IMR-90 (cell line): ENCODE data around the gene RNF151. TPM values are rescaled to one million over a fixed set of nuclear protein-coding genes. Genes with fewer than 3 reads are reported as not detected.

Experiments
- ATAC-seq: fragments of 200-7000 bp; cut with Tn5 transposase; 2 replicates; pipeline ENCODE4 v1.9.1; 2020; ENCODE audit warnings: low read depth, mild to moderate bottlenecking, moderate library complexity
- BruUV-seq: library from RNA; stranded (reverse); fragments of 400-500 nt; replicated peaks from 2 replicates; lab custom pipeline; 2021; lab: Mats Ljungman, UMichigan
- CTCF ChIA-PET: fragments of 300-600 bp; formaldehyde crosslinking; extraction: SDS; loops from one replicate; lab custom pipeline; 2021; ENCODE audit warnings: antibody characterized with exemption; lab: Yijun Ruan, JAX
- POLR2A ChIA-PET: fragments of 300-600 bp; sonication (Branson Sonifier 250); formaldehyde crosslinking; loops from one replicate; lab custom pipeline; 2022; ENCODE audit warnings: antibody characterized with exemption; ENCODE audit not compliant: unreplicated experiment; lab: Charles Lee
- DNase-seq: peaks from one replicate; pipeline ENCODE4 v3.0.0; 2013
- H2AFZ ChIP-seq: replicated peaks from 2 replicates; pipeline ENCODE3; 2013; ENCODE audit warnings: low read length, mild to moderate bottlenecking; ENCODE audit not compliant: poor library complexity
- H2AK5ac ChIP-seq: 2 replicates; pipeline ENCODE4 v1.6.1; 2013; ENCODE audit warnings: low read depth, low read length, inconsistent platforms
- H2AK9ac ChIP-seq: replicated peaks from 2 replicates; pipeline ENCODE3; 2013; ENCODE audit warnings: mild to moderate bottlenecking, low read depth, low read length, moderate library complexity; ENCODE audit not compliant: poor library complexity
- H2BK120ac ChIP-seq: 2 replicates; pipeline ENCODE4 v1.6.1; 2013; ENCODE audit warnings: low read depth, low read length, inconsistent platforms
- H2BK15ac ChIP-seq: 3 replicates; pipeline ENCODE4 v1.6.1; 2013; ENCODE audit warnings: low read depth, low read length, inconsistent platforms
- H2BK20ac ChIP-seq: 2 replicates; pipeline ENCODE4 v1.6.1; 2013; ENCODE audit warnings: low read depth, mild to moderate bottlenecking, inconsistent platforms, low read length, moderate library complexity
- H2BK5ac ChIP-seq: 2 replicates; pipeline ENCODE4 v1.6.1; 2013; ENCODE audit warnings: mild to moderate bottlenecking, low read depth, low read length, inconsistent platforms; ENCODE audit not compliant: poor library complexity, severe bottlenecking
- H3K14ac ChIP-seq: replicated peaks from 2 replicates; pipeline ENCODE4 v1.6.1; 2013; ENCODE audit warnings: low read depth, low read length, inconsistent platforms
- H3K18ac ChIP-seq: 2 replicates; pipeline ENCODE4 v1.6.1; 2013; ENCODE audit warnings: low read depth, low read length, control low read depth
- H3K23ac ChIP-seq: 2 replicates; pipeline ENCODE4 v1.6.1; 2013; ENCODE audit warnings: low read depth, low read length, inconsistent platforms
- H3K27ac ChIP-seq: 2 replicates; pipeline ENCODE4 v1.5.1; 2013; ENCODE audit warnings: mild to moderate bottlenecking, control low read depth, low read length; ENCODE audit not compliant: insufficient read depth
- H3K27me3 ChIP-seq: 2 replicates; pipeline ENCODE4 v1.6.1; 2013; ENCODE audit warnings: low read length; ENCODE audit not compliant: control insufficient read depth, insufficient read depth
- H3K36me3 ChIP-seq: 2 replicates; pipeline ENCODE4 v1.6.1; 2013; ENCODE audit warnings: low read length, mixed read lengths; ENCODE audit not compliant: control insufficient read depth, insufficient read depth
- H3K4ac ChIP-seq: 2 replicates; pipeline ENCODE4 v1.6.1; 2013; ENCODE audit warnings: low read depth, low read length, inconsistent platforms
- H3K4me1 ChIP-seq: 2 replicates; pipeline ENCODE4 v1.6.1; 2013; ENCODE audit warnings: low read length, mixed read lengths; ENCODE audit not compliant: control insufficient read depth, insufficient read depth
- H3K4me2 ChIP-seq: 2 replicates; pipeline ENCODE4 v1.6.1; 2013; ENCODE audit warnings: low read depth, mild to moderate bottlenecking, control low read depth, low read length, moderate library complexity
- H3K4me3 ChIP-seq: 2 replicates; pipeline ENCODE4 v1.5.1; 2013; ENCODE audit warnings: low read depth, mild to moderate bottlenecking, control low read depth, low read length, moderate library complexity; ENCODE audit not compliant: insufficient read depth
- H3K56ac ChIP-seq: 2 replicates; pipeline ENCODE4 v1.6.1; 2013; ENCODE audit warnings: low read length, inconsistent platforms; ENCODE audit not compliant: insufficient read depth; ENCODE audit errors: extremely low read depth
- H3K79me1 ChIP-seq, 2 experiments: 2 replicates each; pipeline ENCODE4 v1.6.1; 2013; ENCODE audit warnings: low read length in 2 of 2, inconsistent platforms in 1 of 2, low read depth in 1 of 2
- H3K9ac ChIP-seq: 2 replicates; pipeline ENCODE4 v1.6.1; 2013; ENCODE audit warnings: low read depth, low read length, control low read depth
- H3K9me1 ChIP-seq: 2 replicates; pipeline ENCODE4 v1.6.1; 2013; ENCODE audit warnings: low read length, inconsistent platforms; ENCODE audit not compliant: insufficient read depth
- H3K9me3 ChIP-seq: 2 replicates; pipeline ENCODE4 v1.6.1; 2013; ENCODE audit warnings: low read length; ENCODE audit not compliant: control insufficient read depth, insufficient read depth
- H4K20me1 ChIP-seq: 2 replicates; pipeline ENCODE4 v1.6.1; 2013; ENCODE audit warnings: low read length, inconsistent platforms; ENCODE audit not compliant: insufficient read depth
- H4K5ac ChIP-seq: 2 replicates; pipeline ENCODE4 v1.6.1; 2013; ENCODE audit warnings: mild to moderate bottlenecking, low read depth, low read length, control low read depth
- H4K8ac ChIP-seq, 2 experiments: 2 replicates each; pipeline ENCODE4 v1.6.1; 2013; ENCODE audit warnings: low read depth in 2 of 2, low read length in 2 of 2, control low read depth in 1 of 2, inconsistent platforms in 1 of 2
- H4K91ac ChIP-seq: 2 replicates; pipeline ENCODE4 v1.6.1; 2013; ENCODE audit warnings: low read depth, low read length, inconsistent platforms; ENCODE audit not compliant: insufficient read depth
- BHLHE40 ChIP-seq: fragments of 150-350 bp; IDR thresholded peaks from 2 replicates; pipeline ENCODE4 v1.6.1; 2016; ENCODE audit warnings: mild to moderate bottlenecking, low read depth, low read length
- CEBPB ChIP-seq: IDR thresholded peaks from 2 replicates; pipeline ENCODE4 v1.6.1; 2012; ENCODE audit warnings: low read depth, low read length, improper control_type of control experiment
- CHD1 ChIP-seq: IDR thresholded peaks from 2 replicates; pipeline ENCODE4 v1.6.1; 2012; ENCODE audit warnings: low read depth, low read length, improper control_type of control experiment
- FOS ChIP-seq: fragments of 150-350 bp; IDR thresholded peaks from 2 replicates; pipeline ENCODE4 v1.6.1; 2016; ENCODE audit warnings: low read depth, low read length
- MAFK ChIP-seq: IDR thresholded peaks from 2 replicates; pipeline ENCODE4 v1.6.1; 2012; ENCODE audit warnings: low read depth, low read length, improper control_type of control experiment
- POLR2A ChIP-seq: IDR thresholded peaks from 2 replicates; pipeline ENCODE4 v1.6.1; 2012; ENCODE audit warnings: mild to moderate bottlenecking, low read depth, low read length
- RAD21 ChIP-seq: IDR thresholded peaks from 2 replicates; pipeline ENCODE4 v1.6.1; 2012; ENCODE audit warnings: low read length, improper control_type of control experiment
- WGBS, 2 experiments: methylation state at CpG; one replicate each; pipeline versions ENCODE4 v1.1.5 to v1.1.7; 2013; ENCODE audit warnings: missing lambda C conversion rate in 2 of 2; ENCODE audit not compliant: insufficient read length in 1 of 2; ENCODE audit errors: extremely low coverage in 2 of 2; 5-methylcytosine and 5-hydroxymethylcytosine counted together
- dilution Hi-C: fragments of 300-500 bp; cut with HindIII; formaldehyde crosslinking; loops from one replicate; pipeline ENCODE4 v1.14.3; 2018; ENCODE audit warnings: low sequenced_read_pairs; ENCODE audit not compliant: unreplicated experiment
- in situ Hi-C: fragments of 300-500 bp; cut with MboI; formaldehyde crosslinking; loops from 3 replicates; pipeline ENCODE4 v1.14.3; 2019; ENCODE audit warnings: low sequenced_read_pairs, inconsistent platforms, mixed read lengths
- intact Hi-C: fragments of 100-400 bp; cut with micrococcal nuclease; formaldehyde crosslinking; loops from 2 replicates; pipeline ENCODE4 v1.10.0; 2022
- polyA plus RNA-seq, 3 experiments: library from polyadenylated mRNA; depleted of rRNA; stranded (reverse); fragments of >200 nt; gene quantifications; 2 replicates each; pipeline ENCODE4 v1.2.3, GENCODE V29; 2012; ENCODE audit warnings: low replicate concordance in 1 of 3
- total RNA-seq: library from RNA; depleted of rRNA; stranded (reverse); fragments of >200 nt; gene quantifications from 2 replicates; pipeline ENCODE4 v1.2.3, GENCODE V29; 2012
- TF ChIP-seq, protein P1 (sequence below): fragments of 150-350 bp; IDR thresholded peaks from 2 replicates; pipeline ENCODE4 v1.6.1; 2016; ENCODE audit warnings: low read depth, mild to moderate bottlenecking, low read length, moderate library complexity, borderline replicate concordance
- TF ChIP-seq, protein P2 (sequence below): fragments of 150-350 bp; IDR thresholded peaks from 2 replicates; pipeline ENCODE4 v1.6.1; 2017; ENCODE audit warnings: mild to moderate bottlenecking, antibody characterized with exemption, low read length, low read depth

RNF151 gene
- total and polyA plus RNA-seq, 2 of the 4 experiments (the other 2 are of a cell fraction): not detected

DNA sequence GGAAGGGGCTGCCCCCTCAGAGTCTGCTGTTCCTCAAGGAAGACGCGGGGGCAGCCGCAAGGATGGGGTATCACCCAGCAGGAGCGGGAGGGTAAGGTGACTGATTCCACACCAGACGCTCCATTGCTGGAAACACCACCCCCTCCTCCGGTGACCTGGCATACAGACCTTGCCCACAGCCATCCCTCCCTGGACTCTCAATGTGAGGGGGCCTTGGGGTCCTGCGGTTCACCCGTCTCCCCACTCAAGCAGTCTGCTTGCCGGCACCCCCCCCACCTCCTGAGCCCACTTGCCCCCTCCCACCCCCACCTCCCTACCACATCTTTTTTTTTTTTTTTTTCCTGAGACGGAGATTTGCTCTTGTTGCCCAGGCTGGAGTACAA, 36.3 kb upstream of the RNF151 start:
- H3K56ac ChIP-seq: no peak overlapping the region
- no peak overlapping the region for H2BK5ac ChIP-seq
- ChIA-PET POLR2A (no interaction called here), CTCF (interaction anchor here (1.5 kb wide), 1 partner anchor 13 kb away, joined by 3 read pairs; no protein-coding TSS in a partner anchor)
- no peak overlapping the region for H3K9ac ChIP-seq
- peaks cover 4% of the 10 kb centered on the region; the same call in 1 of the 2 replicates for H3K27me3 ChIP-seq
- H4K20me1 ChIP-seq: no peaks in the 10 kb centered on the region
- no peak overlapping the region for H2AK5ac ChIP-seq
- no peak for ATAC-seq
- peak overlapping the region; percentile 97 for H2AFZ ChIP-seq
- H4K91ac ChIP-seq: no peak overlapping the region
- H2BK20ac ChIP-seq: no peak overlapping the region
- H3K27ac ChIP-seq: no peak overlapping the region
- H3K23ac ChIP-seq: no peak overlapping the region
- intact Hi-C loops: no loop called here
- H3K18ac ChIP-seq: no peak overlapping the region
- no peaks in the 10 kb centered on the region for H3K36me3 ChIP-seq
- H2BK120ac ChIP-seq: no peak overlapping the region
- no peak overlapping the region for H2BK15ac ChIP-seq
- no peaks in the 10 kb centered on the region for H3K79me1 ChIP-seq
- DNase-seq: no peak
- H3K4ac ChIP-seq: no peak overlapping the region
- no peaks in the 10 kb centered on the region for H3K4me1 ChIP-seq
- 81% methylated on average over 3 of the region's 10 CpGs; no CpG with 5 or more reads in 1 of the 2 experiments for WGBS, 2 experiments
- BruUV-seq: no TSS peak
- H4K5ac ChIP-seq: no peak overlapping the region
- no peak overlapping the region for H3K14ac ChIP-seq
- in situ Hi-C loops: loop anchor here (5.0 kb wide), 1 partner anchor 68 kb away; no protein-coding TSS in a partner anchor
- H3K9me3 ChIP-seq: no peaks in the 10 kb centered on the region
- H3K4me2 ChIP-seq: no peak overlapping the region
- no peaks in the 10 kb centered on the region for H3K9me1 ChIP-seq
- H2AK9ac ChIP-seq: no peak overlapping the region
- H4K8ac ChIP-seq: no peak overlapping the region
- H3K4me3 ChIP-seq: no peak overlapping the region
- dilution Hi-C loops: no loop called here
- no peak for TF ChIP-seq CHD1
- no peak for TF ChIP-seq RAD21
- TF ChIP-seq MAFK: no peak
- no peak for TF ChIP-seq FOS
- no peak for TF ChIP-seq CEBPB
- no peak for TF ChIP-seq BHLHE40
- no peak for TF ChIP-seq POLR2A
- TF ChIP-seq, protein P1, sequence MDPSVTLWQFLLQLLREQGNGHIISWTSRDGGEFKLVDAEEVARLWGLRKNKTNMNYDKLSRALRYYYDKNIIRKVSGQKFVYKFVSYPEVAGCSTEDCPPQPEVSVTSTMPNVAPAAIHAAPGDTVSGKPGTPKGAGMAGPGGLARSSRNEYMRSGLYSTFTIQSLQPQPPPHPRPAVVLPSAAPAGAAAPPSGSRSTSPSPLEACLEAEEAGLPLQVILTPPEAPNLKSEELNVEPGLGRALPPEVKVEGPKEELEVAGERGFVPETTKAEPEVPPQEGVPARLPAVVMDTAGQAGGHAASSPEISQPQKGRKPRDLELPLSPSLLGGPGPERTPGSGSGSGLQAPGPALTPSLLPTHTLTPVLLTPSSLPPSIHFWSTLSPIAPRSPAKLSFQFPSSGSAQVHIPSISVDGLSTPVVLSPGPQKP: no peak
- TF ChIP-seq, protein P2, sequence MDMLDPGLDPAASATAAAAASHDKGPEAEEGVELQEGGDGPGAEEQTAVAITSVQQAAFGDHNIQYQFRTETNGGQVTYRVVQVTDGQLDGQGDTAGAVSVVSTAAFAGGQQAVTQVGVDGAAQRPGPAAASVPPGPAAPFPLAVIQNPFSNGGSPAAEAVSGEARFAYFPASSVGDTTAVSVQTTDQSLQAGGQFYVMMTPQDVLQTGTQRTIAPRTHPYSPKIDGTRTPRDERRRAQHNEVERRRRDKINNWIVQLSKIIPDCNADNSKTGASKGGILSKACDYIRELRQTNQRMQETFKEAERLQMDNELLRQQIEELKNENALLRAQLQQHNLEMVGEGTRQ: no peak
